PC-9 (cell line): Measurements from ENCODE around the gene ERC2.

Experiments
- EZH2 ChIP-seq: fragments of 200-600 bp; sonication (generic); IDR thresholded peaks from 2 replicates; pipeline ENCODE4 v1.8.0; 2017; ENCODE audit warnings: antibody characterized with exemption, low read depth
- TF ChIP-seq, protein P1 (sequence below): fragments of 200-600 bp; sonication (generic); conservative IDR thresholded peaks from 2 replicates; pipeline ENCODE4 v1.6.1; 2017; ENCODE audit warnings: mixed run types, antibody characterized with exemption, mild to moderate bottlenecking, moderate library complexity

DNA sequence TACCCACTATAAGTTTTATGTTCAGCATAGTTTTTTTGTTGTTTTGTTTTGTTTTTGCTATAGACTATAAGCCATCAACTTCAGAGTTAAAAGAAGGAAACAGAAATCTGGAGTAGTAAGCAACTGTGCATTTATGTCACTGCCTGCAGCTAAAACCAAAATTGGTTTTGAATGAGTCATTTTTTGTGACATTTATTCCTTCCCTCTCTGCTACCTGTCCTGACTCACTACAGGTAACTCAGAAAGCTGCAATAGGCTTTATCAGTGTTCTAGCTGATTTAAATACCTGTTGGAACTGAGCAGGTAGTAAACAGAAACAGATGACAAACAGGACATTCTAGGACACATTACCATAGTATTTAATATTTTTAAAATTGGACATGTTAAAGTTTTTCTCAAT is 587.9 kb downstream of the ERC2 start:
- TF ChIP-seq, protein P1, sequence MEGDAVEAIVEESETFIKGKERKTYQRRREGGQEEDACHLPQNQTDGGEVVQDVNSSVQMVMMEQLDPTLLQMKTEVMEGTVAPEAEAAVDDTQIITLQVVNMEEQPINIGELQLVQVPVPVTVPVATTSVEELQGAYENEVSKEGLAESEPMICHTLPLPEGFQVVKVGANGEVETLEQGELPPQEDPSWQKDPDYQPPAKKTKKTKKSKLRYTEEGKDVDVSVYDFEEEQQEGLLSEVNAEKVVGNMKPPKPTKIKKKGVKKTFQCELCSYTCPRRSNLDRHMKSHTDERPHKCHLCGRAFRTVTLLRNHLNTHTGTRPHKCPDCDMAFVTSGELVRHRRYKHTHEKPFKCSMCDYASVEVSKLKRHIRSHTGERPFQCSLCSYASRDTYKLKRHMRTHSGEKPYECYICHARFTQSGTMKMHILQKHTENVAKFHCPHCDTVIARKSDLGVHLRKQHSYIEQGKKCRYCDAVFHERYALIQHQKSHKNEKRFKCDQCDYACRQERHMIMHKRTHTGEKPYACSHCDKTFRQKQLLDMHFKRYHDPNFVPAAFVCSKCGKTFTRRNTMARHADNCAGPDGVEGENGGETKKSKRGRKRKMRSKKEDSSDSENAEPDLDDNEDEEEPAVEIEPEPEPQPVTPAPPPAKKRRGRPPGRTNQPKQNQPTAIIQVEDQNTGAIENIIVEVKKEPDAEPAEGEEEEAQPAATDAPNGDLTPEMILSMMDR, result no peak
- TF ChIP-seq EZH2, result no peak
